Left ventricle myocardium inferior (tissue), 1 donor: ENCODE measurements around the gene FAM168B. TPM values are rescaled to one million over a fixed set of nuclear protein-coding genes. Genes with fewer than 3 reads are reported as not detected.
"Not testable (repeated sequence)": the region's sequence is repeated elsewhere in the genome, so short reads cannot be mapped to it uniquely, and the experiment has no call there.

Experiments used
- DNase-seq: peaks from one replicate; pipeline ENCODE4 v3.0.0-alpha.2; 2020
- H3K27ac ChIP-seq: fragments of 200-600 bp; replicated peaks from 2 replicates; pipeline ENCODE4 v1.8.0; 2021
- H3K27me3 ChIP-seq: fragments of 200-600 bp; 2 replicates; pipeline ENCODE4 v1.8.0; 2021; ENCODE audit warnings: low read depth
- H3K36me3 ChIP-seq: fragments of 200-600 bp; 2 replicates; pipeline ENCODE4 v1.8.0; 2021
- H3K4me1 ChIP-seq: fragments of 200-600 bp; 2 replicates; pipeline ENCODE4 v1.8.0; 2021
- H3K4me3 ChIP-seq: fragments of 200-600 bp; 2 replicates; pipeline ENCODE4 v1.8.0; 2021; ENCODE audit warnings: mild to moderate bottlenecking, moderate library complexity
- H3K9me3 ChIP-seq: fragments of 200-600 bp; replicated peaks from 2 replicates; pipeline ENCODE4 v1.8.0; 2021
- intact Hi-C: fragments of 100-400 bp; cut with micrococcal nuclease; formaldehyde crosslinking; loops from one replicate; pipeline ENCODE4 v1.11.0; 2022
- total RNA-seq: library from RNA; stranded (reverse); fragmentation: NEBNext Ultra II Directional; extraction: Animal tissue kit (Norgen Biotek cat#: 25700); gene quantifications from one replicate; pipeline ENCODE4 v1.2.1, GENCODE V29; 2021
- TF ChIP-seq, protein P1 (sequence below): fragments of 200-600 bp; IDR thresholded peaks from 2 replicates; pipeline ENCODE4 v1.8.0; 2021; ENCODE audit warnings: antibody characterized with exemption, mild to moderate bottlenecking, borderline replicate concordance
- donor health status: DM: no; HTN: yes; CAD: no; lungs with severe emphysema.

The FAM168B gene
- total RNA-seq, 1 donor from 2014 or later = 90.5 TPM

DNA sequence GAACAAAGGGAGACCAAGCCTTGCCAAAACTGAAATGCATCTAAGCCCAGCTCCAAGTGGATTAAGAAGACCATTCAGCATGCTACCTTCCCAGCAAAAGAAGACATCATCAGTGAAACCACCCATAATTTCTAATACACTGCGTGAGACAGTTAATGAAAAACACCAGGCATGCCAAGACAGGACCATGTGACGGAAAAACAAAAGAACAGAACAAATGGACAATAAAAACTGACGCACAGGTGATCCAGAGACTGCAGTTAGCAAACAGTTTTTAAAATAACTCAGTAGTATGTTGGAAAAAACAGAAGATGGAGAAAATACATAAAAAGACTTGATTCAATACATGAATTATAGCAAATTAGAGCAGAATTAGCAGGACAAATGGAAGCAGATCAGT lies 15.3 kb downstream of the FAM168B start:
- H3K4me1 ChIP-seq = peaks cover 74% of the 10 kb centered on the region
- peak overlapping the region; percentile 20 for H3K27ac ChIP-seq
- peaks cover 80% of the 10 kb centered on the region for H3K36me3 ChIP-seq
- no peak overlapping the region for H3K4me3 ChIP-seq
- DNase-seq = no peak
- intact Hi-C loops = no loop called here
- H3K9me3 ChIP-seq = no peaks in the 10 kb centered on the region
- no peaks in the 10 kb centered on the region for H3K27me3 ChIP-seq
- TF ChIP-seq, protein P1, sequence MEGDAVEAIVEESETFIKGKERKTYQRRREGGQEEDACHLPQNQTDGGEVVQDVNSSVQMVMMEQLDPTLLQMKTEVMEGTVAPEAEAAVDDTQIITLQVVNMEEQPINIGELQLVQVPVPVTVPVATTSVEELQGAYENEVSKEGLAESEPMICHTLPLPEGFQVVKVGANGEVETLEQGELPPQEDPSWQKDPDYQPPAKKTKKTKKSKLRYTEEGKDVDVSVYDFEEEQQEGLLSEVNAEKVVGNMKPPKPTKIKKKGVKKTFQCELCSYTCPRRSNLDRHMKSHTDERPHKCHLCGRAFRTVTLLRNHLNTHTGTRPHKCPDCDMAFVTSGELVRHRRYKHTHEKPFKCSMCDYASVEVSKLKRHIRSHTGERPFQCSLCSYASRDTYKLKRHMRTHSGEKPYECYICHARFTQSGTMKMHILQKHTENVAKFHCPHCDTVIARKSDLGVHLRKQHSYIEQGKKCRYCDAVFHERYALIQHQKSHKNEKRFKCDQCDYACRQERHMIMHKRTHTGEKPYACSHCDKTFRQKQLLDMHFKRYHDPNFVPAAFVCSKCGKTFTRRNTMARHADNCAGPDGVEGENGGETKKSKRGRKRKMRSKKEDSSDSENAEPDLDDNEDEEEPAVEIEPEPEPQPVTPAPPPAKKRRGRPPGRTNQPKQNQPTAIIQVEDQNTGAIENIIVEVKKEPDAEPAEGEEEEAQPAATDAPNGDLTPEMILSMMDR = no peak

DNA sequence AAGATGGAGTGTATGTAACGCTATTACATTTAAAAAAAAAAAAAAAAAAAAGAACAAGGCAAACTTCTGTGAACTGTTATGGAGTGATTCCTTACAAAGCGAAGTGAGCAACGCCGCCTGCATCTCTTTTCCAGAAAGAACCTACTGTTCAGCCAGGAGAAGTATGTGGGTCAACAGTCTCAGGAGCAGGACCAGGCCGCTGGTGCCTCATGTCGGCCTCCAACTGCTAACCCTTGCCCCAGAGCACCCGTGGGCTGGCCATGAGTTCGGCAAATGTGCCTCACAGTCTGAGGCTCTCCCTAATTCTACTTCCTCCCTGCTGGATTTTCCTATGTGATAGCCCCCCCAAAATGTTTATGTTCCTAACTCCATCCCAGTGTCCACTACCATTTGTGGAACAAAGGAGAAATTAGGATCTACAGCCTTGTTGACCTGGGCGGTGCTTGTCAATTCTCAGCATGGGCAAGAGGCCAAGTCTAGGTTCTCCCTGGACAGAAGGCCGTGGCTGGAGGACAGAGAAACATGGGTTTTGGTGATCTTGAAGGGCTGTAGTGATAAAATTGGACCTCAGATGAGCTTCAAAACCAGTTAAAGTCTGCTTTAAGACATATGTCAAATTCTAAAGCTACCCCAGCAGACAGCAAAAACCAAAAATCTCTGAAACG lies 15.9 kb downstream of the FAM168B start:
- H3K9me3 ChIP-seq = no peaks in the 10 kb centered on the region
- peaks cover 70% of the 10 kb centered on the region for H3K4me1 ChIP-seq
- no peak for DNase-seq
- H3K4me3 ChIP-seq = no peak overlapping the region
- peak overlapping the region; percentile 20 for H3K27ac ChIP-seq
- TF ChIP-seq, protein P1 = no peak
- H3K36me3 ChIP-seq = peaks cover 83% of the 10 kb centered on the region
- intact Hi-C loops = no loop called here
- H3K27me3 ChIP-seq = no peaks in the 10 kb centered on the region

DNA sequence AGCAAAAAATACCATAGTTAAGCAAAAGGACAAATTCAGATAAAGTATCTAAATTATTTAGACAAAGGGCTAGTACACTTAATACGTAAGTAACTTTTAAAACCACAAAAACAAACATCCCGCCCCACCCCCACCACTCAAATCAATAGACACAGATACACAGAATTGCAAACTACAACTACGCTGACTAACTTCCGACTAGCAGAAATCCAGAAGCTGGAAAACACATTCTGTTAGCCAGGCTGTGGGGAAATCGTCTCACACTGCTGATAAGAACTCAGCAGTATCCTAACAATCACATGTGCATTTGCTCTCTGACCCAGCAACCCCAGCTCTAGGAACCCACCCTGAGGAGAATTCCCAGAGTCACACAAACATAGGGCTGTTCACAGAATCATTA lies 16.6 kb downstream of the FAM168B start:
- DNase-seq = no peak
- Histone ChIP-seq H3K4me1 (peaks cover 64% of the 10 kb centered on the region), H3K9me3 (no peaks in the 10 kb centered on the region), H3K27me3 (no peaks in the 10 kb centered on the region), H3K36me3 (peaks cover 81% of the 10 kb centered on the region), H3K27ac (no peak overlapping the region), H3K4me3 (no peak overlapping the region)
- TF ChIP-seq, protein P1 = no peak
- intact Hi-C loops = no loop called here

DNA sequence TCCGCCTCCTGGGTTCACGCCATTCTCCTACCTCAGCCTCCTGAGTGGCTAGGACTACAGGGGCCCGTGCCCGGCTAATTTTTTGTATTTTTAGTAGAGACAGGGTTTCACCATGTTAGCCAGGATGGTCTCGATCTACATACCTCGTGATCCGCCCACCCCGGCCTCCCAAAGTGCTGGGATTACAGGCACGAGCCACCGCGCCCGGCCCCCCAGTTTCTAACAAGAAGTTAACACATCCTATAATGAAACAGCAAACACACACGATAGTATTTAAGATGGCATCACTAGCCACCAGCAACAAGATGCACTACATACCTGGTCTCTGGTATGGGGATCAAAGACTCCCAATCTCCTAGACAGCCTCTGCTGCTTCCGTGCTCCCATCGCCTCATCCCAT lies 17.7 kb downstream of the FAM168B start:
- intact Hi-C loops, H3K27ac ChIP-seq: not testable (repeated sequence)
- H3K4me1 ChIP-seq = peaks cover 55% of the 10 kb centered on the region

DNA sequence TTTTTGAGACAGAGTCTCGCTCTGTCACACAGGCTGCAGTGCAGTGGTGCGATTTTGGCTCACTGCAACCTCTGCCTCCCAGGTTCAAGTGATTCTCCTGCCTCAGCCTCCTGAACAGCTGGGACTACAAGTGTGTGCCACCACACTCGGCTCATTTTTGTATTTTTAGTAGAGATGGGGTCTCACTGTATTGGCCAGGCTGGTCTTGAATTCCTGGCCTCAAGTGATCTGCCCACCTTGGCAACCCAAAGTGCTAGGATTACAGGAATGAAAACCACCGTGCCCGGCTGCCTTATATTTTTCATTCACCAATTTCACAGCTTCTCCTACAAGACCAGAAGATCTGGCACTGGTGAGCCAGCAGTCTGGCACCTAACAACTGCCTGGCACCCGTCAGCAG lies 25.1 kb downstream of the FAM168B start:
- intact Hi-C loops, H3K27me3 ChIP-seq, H3K27ac ChIP-seq, DNase-seq, H3K4me3 ChIP-seq, H3K9me3 ChIP-seq: not testable (repeated sequence)
- H3K4me1 ChIP-seq = peaks cover 37% of the 10 kb centered on the region
- H3K36me3 ChIP-seq = peaks cover 51% of the 10 kb centered on the region

More for the DNA sequence above, 17.7 kb downstream of the FAM168B start:
- not testable (repeated sequence) for H3K27me3 ChIP-seq, H3K9me3 ChIP-seq, H3K4me3 ChIP-seq, DNase-seq
- H3K36me3 ChIP-seq = peaks cover 81% of the 10 kb centered on the region

DNA sequence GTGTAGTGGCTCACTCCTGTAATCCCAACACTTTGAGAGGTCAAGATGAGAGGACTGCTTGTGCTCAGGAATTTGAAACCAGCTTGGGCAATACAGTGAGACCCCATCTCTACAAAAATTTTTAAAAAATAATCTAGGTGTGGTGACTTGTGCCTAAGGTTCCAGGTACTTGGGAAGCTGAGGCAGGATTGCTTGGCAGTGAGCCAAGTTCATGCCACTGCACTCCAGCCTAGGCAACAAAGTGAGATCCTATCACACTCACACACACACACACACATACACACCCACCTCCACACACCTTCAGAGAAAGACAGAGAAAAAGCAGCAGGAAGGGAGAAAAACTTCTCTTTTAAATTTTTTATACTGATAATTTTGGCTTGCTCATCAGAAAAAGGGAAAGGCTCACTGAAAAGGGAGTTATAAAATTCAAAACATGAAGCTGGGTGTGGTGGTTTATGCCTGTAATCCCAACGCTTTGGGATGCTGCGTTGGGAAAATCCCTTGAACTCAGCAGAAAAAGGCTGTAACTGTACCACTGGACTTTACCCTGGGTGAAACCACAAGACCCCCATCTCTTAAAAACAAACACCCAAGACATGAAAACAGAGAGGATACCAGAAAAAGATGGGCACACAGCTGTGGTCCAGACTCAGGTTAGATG lies 25.7 kb downstream of the FAM168B start:
- Histone ChIP-seq H3K27ac (no peak overlapping the region), H3K27me3 (no peaks in the 10 kb centered on the region), H3K36me3 (peaks cover 52% of the 10 kb centered on the region), H3K9me3 (no peaks in the 10 kb centered on the region), H3K4me3 (no peak overlapping the region), H3K4me1 (peaks cover 41% of the 10 kb centered on the region)
- no peak for DNase-seq
- intact Hi-C loops = no loop called here
- TF ChIP-seq, protein P1 = no peak
